ENCODE results near the gene PSME1.

Gene PSME1

DNA sequence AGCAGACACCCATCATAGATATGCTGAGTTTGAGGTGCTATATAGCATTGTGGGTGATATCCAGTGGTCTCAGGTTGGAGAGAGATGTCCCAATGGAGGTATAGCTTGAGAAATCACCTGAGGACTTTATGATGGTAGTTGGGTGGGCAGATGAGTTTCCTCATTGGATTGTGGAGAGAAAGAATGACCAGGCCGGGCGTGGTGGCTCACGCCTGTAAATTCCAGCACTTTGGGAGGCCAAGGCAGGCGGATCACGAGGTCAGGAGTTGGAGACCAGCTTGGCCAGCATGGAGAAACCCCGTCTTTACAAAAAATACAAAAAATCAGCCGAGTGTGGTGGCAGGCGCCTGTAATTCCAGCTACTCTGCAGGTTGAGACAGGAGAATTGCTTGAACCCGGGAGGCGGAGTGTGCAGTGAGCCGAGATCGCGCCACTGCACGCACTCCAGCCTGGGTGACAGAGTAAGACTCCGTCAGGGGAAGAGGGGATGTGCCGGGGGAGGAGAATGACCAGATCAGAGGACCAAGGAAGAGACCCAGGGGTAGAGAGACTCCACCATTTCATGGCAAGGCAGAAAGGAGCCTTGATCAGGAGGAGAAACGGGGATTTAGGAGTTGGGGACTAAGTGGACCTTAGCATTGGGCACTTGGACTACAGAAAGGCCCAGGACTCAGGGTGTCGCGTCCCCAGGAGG lies 42.6 kb upstream of the PSME1 start:
- peak overlapping the region; percentile 43 for H2AFZ ChIP-seq (ENCODE audit: low read depth, low read length, severe bottlenecking)
- peak overlapping the region; percentile 50 for H3K27ac ChIP-seq (ENCODE audit: low read depth, low read length)

DNA sequence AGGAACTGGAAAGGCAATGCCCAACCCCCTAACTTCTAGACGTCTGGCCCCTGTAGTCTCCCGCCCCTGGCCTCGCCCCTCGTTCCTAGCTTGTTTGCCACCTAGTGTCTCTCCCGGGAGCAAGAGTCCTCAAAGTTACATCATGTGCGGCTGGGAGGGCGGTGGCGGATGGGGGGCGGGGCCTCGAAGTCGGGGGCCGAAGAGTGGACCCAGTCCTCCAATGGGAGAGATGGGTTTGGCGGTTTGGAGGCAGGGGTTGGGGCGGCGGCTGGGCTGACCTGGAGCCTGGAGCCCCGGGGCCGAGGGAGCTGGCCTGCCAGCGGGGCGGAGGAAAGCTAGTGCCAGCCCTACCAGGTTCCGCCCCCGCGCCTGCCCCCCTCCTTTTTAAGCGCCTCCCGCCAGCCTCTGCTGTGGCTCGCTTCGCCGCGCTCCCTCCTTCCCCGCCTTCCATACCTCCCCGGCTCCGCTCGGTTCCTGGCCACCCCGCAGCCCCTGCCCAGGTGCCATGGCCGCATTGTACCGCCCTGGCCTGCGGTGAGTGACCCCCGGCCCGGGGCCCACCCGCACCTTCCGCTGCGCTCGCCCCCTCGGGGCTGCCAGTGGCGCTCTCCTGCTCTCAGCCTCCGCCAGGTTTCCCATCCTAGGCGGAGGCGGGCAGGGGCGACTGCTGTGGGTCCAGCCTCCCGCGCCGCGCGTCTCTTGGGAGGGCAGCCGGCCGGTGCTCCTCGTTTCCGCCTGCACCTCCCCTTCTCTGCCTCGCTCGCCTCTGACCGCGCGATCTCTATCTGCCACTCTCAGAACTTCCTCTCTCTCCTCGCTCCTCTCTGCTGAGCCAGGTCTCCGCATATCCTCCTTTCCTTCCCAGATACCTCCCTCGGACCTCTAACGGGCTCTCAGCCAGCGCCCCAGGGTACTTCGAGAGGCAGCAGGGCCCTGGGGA lies 41.8 kb upstream of the PSME1 start, which contains the start of gene PCK2:
Gene PCK2, plus strand, starts transcription at position 411 of the 940 bp plus-strand sequence. Its CDS starts 95 bp downstream, at position 506.
- Histone ChIP-seq H3K9me2 (replicated peaks; ENCODE audit: insufficient read depth, low read length) (no peaks in the 10 kb centered on the region), H3F3A (ENCODE audit: insufficient read depth) (peaks cover 19% of the 10 kb centered on the region), H3K9ac (ENCODE audit: low read length) (peak within 1 kb of the TSS; percentile 96), H2AFZ (ENCODE audit: low read depth, low read length, severe bottlenecking) (peak within 1 kb of the TSS; percentile 43), H3K36me3 (ENCODE audit: low read length) (no peaks in the 10 kb centered on the region), H3K9me3 (ENCODE audit: insufficient read depth, low read length) (no peaks in the 10 kb centered on the region), H3K27ac (ENCODE audit: low read depth, low read length) (peak within 1 kb of the TSS; percentile 84), H3K27me3 (ENCODE audit: low read length) (no peaks in the 10 kb centered on the region), H3K79me2 (ENCODE audit: insufficient read depth, low read length) (peaks cover 8% of the 10 kb centered on the region; the same call in 1 of the 2 replicates), H3K4me3 (ENCODE audit: insufficient read depth, low read length, poor library complexity, severe bottlenecking) (peak within 1 kb of the TSS; percentile 92), H4K20me1 (ENCODE audit: low read depth, low read length) (no peaks in the 10 kb centered on the region), H3K4me2 (ENCODE audit: low read depth, low read length, poor library complexity, severe bottlenecking) (peak within 1 kb of the TSS; percentile 87)
- TF ChIP-seq, protein P1, sequence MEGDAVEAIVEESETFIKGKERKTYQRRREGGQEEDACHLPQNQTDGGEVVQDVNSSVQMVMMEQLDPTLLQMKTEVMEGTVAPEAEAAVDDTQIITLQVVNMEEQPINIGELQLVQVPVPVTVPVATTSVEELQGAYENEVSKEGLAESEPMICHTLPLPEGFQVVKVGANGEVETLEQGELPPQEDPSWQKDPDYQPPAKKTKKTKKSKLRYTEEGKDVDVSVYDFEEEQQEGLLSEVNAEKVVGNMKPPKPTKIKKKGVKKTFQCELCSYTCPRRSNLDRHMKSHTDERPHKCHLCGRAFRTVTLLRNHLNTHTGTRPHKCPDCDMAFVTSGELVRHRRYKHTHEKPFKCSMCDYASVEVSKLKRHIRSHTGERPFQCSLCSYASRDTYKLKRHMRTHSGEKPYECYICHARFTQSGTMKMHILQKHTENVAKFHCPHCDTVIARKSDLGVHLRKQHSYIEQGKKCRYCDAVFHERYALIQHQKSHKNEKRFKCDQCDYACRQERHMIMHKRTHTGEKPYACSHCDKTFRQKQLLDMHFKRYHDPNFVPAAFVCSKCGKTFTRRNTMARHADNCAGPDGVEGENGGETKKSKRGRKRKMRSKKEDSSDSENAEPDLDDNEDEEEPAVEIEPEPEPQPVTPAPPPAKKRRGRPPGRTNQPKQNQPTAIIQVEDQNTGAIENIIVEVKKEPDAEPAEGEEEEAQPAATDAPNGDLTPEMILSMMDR (IDR thresholded peaks at IDR 0.05; ENCODE audit: insufficient read depth, low read length, poor library complexity, severe bottlenecking) = no peak
- no peak for TF ChIP-seq EZH2phosphoT487 (conservative IDR thresholded peaks at IDR 0.05; ENCODE audit: low read length)

More for the DNA sequence above, 42.6 kb upstream of the PSME1 start:
- peak overlapping the region; percentile 96 for H3K9ac ChIP-seq (ENCODE audit: low read length)
- H3K9me2 ChIP-seq (replicated peaks; ENCODE audit: insufficient read depth, low read length) = no peaks in the 10 kb centered on the region
- peaks cover 19% of the 10 kb centered on the region for H3F3A ChIP-seq (ENCODE audit: insufficient read depth)
- H3K4me3 ChIP-seq (ENCODE audit: insufficient read depth, low read length, poor library complexity, severe bottlenecking) = peak overlapping the region; percentile 92
- no peaks in the 10 kb centered on the region for H3K27me3 ChIP-seq (ENCODE audit: low read length)
- peak overlapping the region; percentile 87 for H3K4me2 ChIP-seq (ENCODE audit: low read depth, low read length, poor library complexity, severe bottlenecking)
- no peaks in the 10 kb centered on the region for H4K20me1 ChIP-seq (ENCODE audit: low read depth, low read length)
- TF ChIP-seq, protein P1 (IDR thresholded peaks at IDR 0.05; ENCODE audit: insufficient read depth, low read length, poor library complexity, severe bottlenecking) = no peak
- no peak for TF ChIP-seq EZH2phosphoT487 (conservative IDR thresholded peaks at IDR 0.05; ENCODE audit: low read length)
- H3K36me3 ChIP-seq (ENCODE audit: low read length) = no peaks in the 10 kb centered on the region
- no peaks in the 10 kb centered on the region for H3K9me3 ChIP-seq (ENCODE audit: insufficient read depth, low read length)
- peaks cover 8% of the 10 kb centered on the region; the same call in 1 of the 2 replicates for H3K79me2 ChIP-seq (ENCODE audit: insufficient read depth, low read length)

DNA sequence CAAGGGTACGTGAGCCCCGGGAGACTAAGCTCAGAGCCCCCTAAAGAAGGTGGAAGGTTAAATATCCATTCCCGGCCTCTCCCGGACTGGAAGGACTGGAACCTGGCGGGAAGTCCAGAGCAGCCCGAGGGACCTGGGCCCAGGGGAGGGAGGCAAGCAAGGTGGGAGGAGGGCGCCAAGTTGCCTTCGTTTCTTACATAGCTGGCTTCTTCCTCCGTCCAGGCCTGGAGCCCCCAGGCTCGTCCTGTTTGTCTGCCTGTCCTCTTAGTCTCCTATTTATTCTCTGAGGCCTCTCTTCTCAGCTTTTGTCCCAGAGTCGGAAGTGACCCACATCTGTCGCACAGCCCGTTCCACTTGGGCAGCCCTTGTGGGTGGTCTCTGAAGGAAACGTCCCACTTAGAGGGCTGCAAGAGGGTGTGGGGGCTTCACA lies 41.1 kb upstream of the PSME1 start:
- no peaks in the 10 kb centered on the region for H3K9me2 ChIP-seq (replicated peaks; ENCODE audit: insufficient read depth, low read length)
- no peaks in the 10 kb centered on the region for H3K27me3 ChIP-seq (ENCODE audit: low read length)
- no peak for TF ChIP-seq EZH2phosphoT487 (conservative IDR thresholded peaks at IDR 0.05; ENCODE audit: low read length)
- TF ChIP-seq, protein P1 (IDR thresholded peaks at IDR 0.05; ENCODE audit: insufficient read depth, low read length, poor library complexity, severe bottlenecking) = no peak
- H3K27ac ChIP-seq (ENCODE audit: low read depth, low read length) = peak overlapping the region; percentile 84
- H4K20me1 ChIP-seq (ENCODE audit: low read depth, low read length) = no peaks in the 10 kb centered on the region
- peak overlapping the region; percentile 92 for H3K4me3 ChIP-seq (ENCODE audit: insufficient read depth, low read length, poor library complexity, severe bottlenecking)
- peak overlapping the region; percentile 43 for H2AFZ ChIP-seq (ENCODE audit: low read depth, low read length, severe bottlenecking)
- peak overlapping the region; percentile 87 for H3K4me2 ChIP-seq (ENCODE audit: low read depth, low read length, poor library complexity, severe bottlenecking)
- no peaks in the 10 kb centered on the region for H3K9me3 ChIP-seq (ENCODE audit: insufficient read depth, low read length)
- H3K79me2 ChIP-seq (ENCODE audit: insufficient read depth, low read length) = peaks cover 8% of the 10 kb centered on the region; the same call in 1 of the 2 replicates
- H3F3A ChIP-seq (ENCODE audit: insufficient read depth) = peaks cover 19% of the 10 kb centered on the region
- H3K9ac ChIP-seq (ENCODE audit: low read length) = peak overlapping the region; percentile 96
- no peaks in the 10 kb centered on the region for H3K36me3 ChIP-seq (ENCODE audit: low read length)

All from SU-DHL-6 (cell line).